Measurements from ENCODE around the gene SLX9.

Gene SLX9

GRCh38 chr21:45003331-45004058, 63.7 kb downstream of the SLX9 start:
- in situ Hi-C loops (cut with MboI; ENCODE audit: low pct_unique_long_range_greater_than_20kb, low sequenced_read_pairs, unreplicated experiment), result no loop called here
- DNase-seq (ENCODE audit: low spot score), result no peak
- TF ChIP-seq CTCF (IDR thresholded peaks at IDR 0.05; ENCODE audit: extremely low read depth, insufficient read depth, missing control alignments), result no peak

- no peak for DNase-seq (ENCODE audit: low spot score)
- TF ChIP-seq CTCF (IDR thresholded peaks at IDR 0.05; ENCODE audit: extremely low read depth, insufficient read depth, missing control alignments), result no peak
- in situ Hi-C loops (cut with MboI; ENCODE audit: low pct_unique_long_range_greater_than_20kb, low sequenced_read_pairs, unreplicated experiment), result no loop called here
Measured at GRCh38 chr21:45004059-45004422, 64.2 kb downstream of the SLX9 start.

- DNase-seq (ENCODE audit: low spot score), result no peak
- no peak for TF ChIP-seq CTCF (IDR thresholded peaks at IDR 0.05; ENCODE audit: extremely low read depth, insufficient read depth, missing control alignments)
- in situ Hi-C loops (cut with MboI; ENCODE audit: low pct_unique_long_range_greater_than_20kb, low sequenced_read_pairs, unreplicated experiment), result no loop called here
Measured at GRCh38 chr21:45004481-45005247, 64.8 kb downstream of the SLX9 start.

- in situ Hi-C loops (cut with MboI; ENCODE audit: low pct_unique_long_range_greater_than_20kb, low sequenced_read_pairs, unreplicated experiment), result no loop called here
- DNase-seq (ENCODE audit: low spot score), result no peak
- TF ChIP-seq CTCF (IDR thresholded peaks at IDR 0.05; ENCODE audit: extremely low read depth, insufficient read depth, missing control alignments), result no peak
Measured at GRCh38 chr21:45006536-45007095, 66.8 kb downstream of the SLX9 start.

- no peak for TF ChIP-seq CTCF (IDR thresholded peaks at IDR 0.05; ENCODE audit: extremely low read depth, insufficient read depth, missing control alignments)
- no peak for DNase-seq (ENCODE audit: low spot score)
- in situ Hi-C loops (cut with MboI; ENCODE audit: low pct_unique_long_range_greater_than_20kb, low sequenced_read_pairs, unreplicated experiment), result no loop called here
Measured at GRCh38 chr21:45009616-45010015, 69.8 kb downstream of the SLX9 start.

- no peak for DNase-seq (ENCODE audit: low spot score)
- in situ Hi-C loops (cut with MboI; ENCODE audit: low pct_unique_long_range_greater_than_20kb, low sequenced_read_pairs, unreplicated experiment), result no loop called here
- no peak for TF ChIP-seq CTCF (IDR thresholded peaks at IDR 0.05; ENCODE audit: extremely low read depth, insufficient read depth, missing control alignments)
Measured at GRCh38 chr21:45010096-45010495, 70.3 kb downstream of the SLX9 start.
